Ovary (tissue), 3 donors: ENCODE measurements around the gene PARP14.

Source experiments
- POLR2A ChIP-seq: fragments of 450-650 bp; IDR thresholded peaks from one replicate; pipeline ENCODE4 v1.6.1; 2017; ENCODE audit warnings: antibody characterized with exemption, mild to moderate bottlenecking, moderate library complexity
- TF ChIP-seq, protein P1 (sequence below), 3 donors: fragments of 450-650 bp in 2 of 3; fragments of 200-600 bp in 1 of 3; IDR thresholded peaks; one replicate each; pipeline versions ENCODE4 v1.5.1 to v1.8.0; 2016 to 2022; ENCODE audit warnings: antibody characterized with exemption in 3 of 3, mild to moderate bottlenecking in 1 of 3
- donor health status: DM: no; HTN: no; CAD: no.

DNA sequence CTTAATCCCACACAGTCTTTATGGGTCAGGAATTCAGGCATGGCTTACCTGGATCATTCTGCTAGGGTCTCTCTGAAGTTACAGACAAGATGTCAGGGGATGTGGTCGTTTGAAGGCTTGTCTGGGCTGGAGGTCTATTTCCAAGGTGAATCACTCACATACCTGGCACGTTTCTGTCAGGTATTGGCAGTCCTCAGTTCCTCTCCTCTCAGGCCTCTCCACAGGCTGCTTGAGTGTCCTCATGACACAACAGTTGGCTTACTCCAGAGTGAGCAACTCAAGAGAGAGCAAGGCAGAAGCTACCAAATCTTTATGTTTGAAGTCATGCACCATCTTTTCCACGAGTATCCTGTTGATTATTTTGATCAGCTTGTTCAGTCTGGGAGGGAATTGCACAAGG lies 43.9 kb upstream of the PARP14 start:
- TF ChIP-seq, protein P1, sequence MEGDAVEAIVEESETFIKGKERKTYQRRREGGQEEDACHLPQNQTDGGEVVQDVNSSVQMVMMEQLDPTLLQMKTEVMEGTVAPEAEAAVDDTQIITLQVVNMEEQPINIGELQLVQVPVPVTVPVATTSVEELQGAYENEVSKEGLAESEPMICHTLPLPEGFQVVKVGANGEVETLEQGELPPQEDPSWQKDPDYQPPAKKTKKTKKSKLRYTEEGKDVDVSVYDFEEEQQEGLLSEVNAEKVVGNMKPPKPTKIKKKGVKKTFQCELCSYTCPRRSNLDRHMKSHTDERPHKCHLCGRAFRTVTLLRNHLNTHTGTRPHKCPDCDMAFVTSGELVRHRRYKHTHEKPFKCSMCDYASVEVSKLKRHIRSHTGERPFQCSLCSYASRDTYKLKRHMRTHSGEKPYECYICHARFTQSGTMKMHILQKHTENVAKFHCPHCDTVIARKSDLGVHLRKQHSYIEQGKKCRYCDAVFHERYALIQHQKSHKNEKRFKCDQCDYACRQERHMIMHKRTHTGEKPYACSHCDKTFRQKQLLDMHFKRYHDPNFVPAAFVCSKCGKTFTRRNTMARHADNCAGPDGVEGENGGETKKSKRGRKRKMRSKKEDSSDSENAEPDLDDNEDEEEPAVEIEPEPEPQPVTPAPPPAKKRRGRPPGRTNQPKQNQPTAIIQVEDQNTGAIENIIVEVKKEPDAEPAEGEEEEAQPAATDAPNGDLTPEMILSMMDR (IDR thresholded peaks at IDR 0.05), result no peak
- TF ChIP-seq POLR2A, result no peak
